ENCODE results near the gene MLIP.

The MLIP gene

DNA sequence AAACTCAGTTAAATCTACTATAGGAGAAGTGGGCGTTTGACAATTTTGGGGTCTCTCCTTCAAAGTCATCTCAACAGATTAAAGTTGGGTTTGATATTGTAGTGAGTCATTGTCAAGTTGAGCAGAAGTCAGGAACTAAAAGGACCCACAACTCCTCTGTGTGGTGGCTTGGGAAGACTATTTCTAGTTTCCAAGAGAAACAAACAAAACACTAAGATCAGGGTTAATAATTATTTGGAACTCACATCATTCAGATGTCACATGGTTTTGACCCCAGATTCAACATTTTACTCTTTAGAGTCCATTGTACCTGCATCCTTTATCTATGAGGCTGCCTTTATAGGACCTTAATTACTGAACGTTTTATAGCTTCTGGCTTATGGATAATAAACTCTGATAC lies 151.7 kb downstream of the MLIP start:
- no peak for DNase-seq
- TF ChIP-seq CTCF (IDR thresholded peaks at IDR 0.05; ENCODE audit: low read depth, low read length, missing control alignments), result no peak
- Histone ChIP-seq H3K4me3 (ENCODE audit: low read depth, low read length) (no peak overlapping the region), H3K27me3 (replicated peaks) (no peaks in the 10 kb centered on the region), H3K27ac (no peak overlapping the region), H3K36me3 (replicated peaks) (no peaks in the 10 kb centered on the region)
- in situ Hi-C loops (cut with HindIII; ENCODE audit: low pct_ligation_motif_present, low sequenced_read_pairs), result no loop called here

- Histone ChIP-seq H3K27me3 (replicated peaks) (no peaks in the 10 kb centered on the region), H3K4me3 (ENCODE audit: low read depth, low read length) (no peak overlapping the region), H3K36me3 (replicated peaks) (no peaks in the 10 kb centered on the region), H3K27ac (no peak overlapping the region)
- in situ Hi-C loops (cut with HindIII; ENCODE audit: low pct_ligation_motif_present, low sequenced_read_pairs), result no loop called here
- no peak for DNase-seq
- TF ChIP-seq CTCF (IDR thresholded peaks at IDR 0.05; ENCODE audit: low read depth, low read length, missing control alignments), result no peak
Observed at GRCh38 chr6:54264581-54265272, 153.5 kb downstream of the MLIP start.

DNA sequence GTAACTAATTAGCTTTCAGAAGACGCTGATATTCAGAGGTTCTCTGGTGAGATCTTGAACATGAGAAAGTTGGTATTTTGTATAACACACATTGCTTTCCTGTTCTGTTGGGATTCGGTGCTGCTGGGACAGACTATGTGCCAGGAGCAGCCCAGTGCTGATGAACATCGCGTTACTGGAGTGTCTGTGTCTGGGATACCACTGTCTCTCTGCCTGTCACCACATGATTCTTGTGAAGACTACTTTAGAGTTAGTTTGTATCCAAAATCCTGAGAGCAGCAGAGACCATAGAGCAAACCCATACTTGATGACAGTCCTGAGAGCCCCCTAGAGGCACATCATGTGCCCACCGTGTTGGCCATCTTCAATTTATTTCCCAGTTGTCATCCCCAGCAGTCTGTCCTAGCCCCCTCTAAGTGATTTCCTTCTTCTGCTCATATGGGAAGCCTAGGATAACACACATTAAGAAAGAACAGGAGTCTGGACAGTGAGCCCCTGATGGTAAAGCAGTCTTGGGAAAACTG lies 155.2 kb downstream of the MLIP start:
- peak; percentile 8 for TF ChIP-seq CTCF (IDR thresholded peaks at IDR 0.05; ENCODE audit: low read depth, low read length, missing control alignments)
- in situ Hi-C loops (cut with HindIII; ENCODE audit: low pct_ligation_motif_present, low sequenced_read_pairs), result no loop called here
- Histone ChIP-seq H3K4me3 (ENCODE audit: low read depth, low read length) (no peak overlapping the region), H3K27me3 (replicated peaks) (no peaks in the 10 kb centered on the region), H3K27ac (no peak overlapping the region), H3K36me3 (replicated peaks) (no peaks in the 10 kb centered on the region)
- DNase-seq, result no peak

- no peak overlapping the region for H3K4me3 ChIP-seq (ENCODE audit: low read depth, low read length)
- peak; percentile 69 for TF ChIP-seq CTCF (IDR thresholded peaks at IDR 0.05; ENCODE audit: low read depth, low read length, missing control alignments)
- H3K36me3 ChIP-seq (replicated peaks), result no peaks in the 10 kb centered on the region
- in situ Hi-C loops (cut with HindIII; ENCODE audit: low pct_ligation_motif_present, low sequenced_read_pairs), result no loop called here
- DNase-seq, result peak; percentile 72
- no peaks in the 10 kb centered on the region for H3K27me3 ChIP-seq (replicated peaks)
- no peak overlapping the region for H3K27ac ChIP-seq
Observed at GRCh38 chr6:54267798-54268197, 156.6 kb downstream of the MLIP start.

- H3K4me3 ChIP-seq (ENCODE audit: low read depth, low read length), result no peak overlapping the region
- TF ChIP-seq CTCF (IDR thresholded peaks at IDR 0.05; ENCODE audit: low read depth, low read length, missing control alignments), result no peak
- in situ Hi-C loops (cut with HindIII; ENCODE audit: low pct_ligation_motif_present, low sequenced_read_pairs), result no loop called here
- no peaks in the 10 kb centered on the region for H3K27me3 ChIP-seq (replicated peaks)
- no peak overlapping the region for H3K27ac ChIP-seq
- no peaks in the 10 kb centered on the region for H3K36me3 ChIP-seq (replicated peaks)
- DNase-seq, result no peak
Observed at GRCh38 chr6:54273214-54273820, 162.1 kb downstream of the MLIP start.
